Measurements from ENCODE around the gene TBC1D7.

Gene TBC1D7

GRCh38 chr6:13372076-13372475 is 43.7 kb upstream of the TBC1D7 start:
- no peak for TF ChIP-seq CTCF (IDR thresholded peaks at IDR 0.05; ENCODE audit: control insufficient read depth, extremely low read depth, insufficient read depth)
- no peak overlapping the region for H3K4me3 ChIP-seq (ENCODE audit: low read depth, low read length)

GRCh38 chr6:13371421-13372072 is 43.2 kb upstream of the TBC1D7 start:
- TF ChIP-seq CTCF (IDR thresholded peaks at IDR 0.05; ENCODE audit: control insufficient read depth, extremely low read depth, insufficient read depth): no peak
- DNase-seq (ENCODE audit: low read depth): no peak
- H3K4me3 ChIP-seq (ENCODE audit: low read depth, low read length): no peak overlapping the region

More at GRCh38 chr6:13372076-13372475, 43.7 kb upstream of the TBC1D7 start:
- DNase-seq (ENCODE audit: low read depth): no peak

- H3K4me3 ChIP-seq (ENCODE audit: low read depth, low read length): no peak overlapping the region
- no peak for DNase-seq (ENCODE audit: low read depth)
- no peak for TF ChIP-seq CTCF (IDR thresholded peaks at IDR 0.05; ENCODE audit: control insufficient read depth, extremely low read depth, insufficient read depth)
Observed at GRCh38 chr6:13370623-13371022, 42.3 kb upstream of the TBC1D7 start.

GRCh38 chr6:13369591-13369990 is 41.3 kb upstream of the TBC1D7 start:
- H3K4me3 ChIP-seq (ENCODE audit: low read depth, low read length): no peak overlapping the region
- TF ChIP-seq CTCF (IDR thresholded peaks at IDR 0.05; ENCODE audit: control insufficient read depth, extremely low read depth, insufficient read depth): no peak
- DNase-seq (ENCODE audit: low read depth): no peak

GRCh38 chr6:13368731-13369115 is 40.4 kb upstream of the TBC1D7 start:
- DNase-seq (ENCODE audit: low read depth): no peak
- H3K4me3 ChIP-seq (ENCODE audit: low read depth, low read length): no peak overlapping the region
- TF ChIP-seq CTCF (IDR thresholded peaks at IDR 0.05; ENCODE audit: control insufficient read depth, extremely low read depth, insufficient read depth): no peak

GRCh38 chr6:13368079-13368730 is 39.9 kb upstream of the TBC1D7 start:
- H3K4me3 ChIP-seq (ENCODE audit: low read depth, low read length): no peak overlapping the region
- DNase-seq (ENCODE audit: low read depth): peak; percentile 25
- TF ChIP-seq CTCF (IDR thresholded peaks at IDR 0.05; ENCODE audit: control insufficient read depth, extremely low read depth, insufficient read depth): no peak

GRCh38 chr6:13367396-13367795 is 39.1 kb upstream of the TBC1D7 start:
- no peak overlapping the region for H3K4me3 ChIP-seq (ENCODE audit: low read depth, low read length)
- no peak for DNase-seq (ENCODE audit: low read depth)
- no peak for TF ChIP-seq CTCF (IDR thresholded peaks at IDR 0.05; ENCODE audit: control insufficient read depth, extremely low read depth, insufficient read depth)

All from LNCaP clone FGC (cell line).